GM12878 (cell line): Measurements from ENCODE around the gene AKNA. TPM values are rescaled to one million over a fixed set of nuclear protein-coding genes. Genes with fewer than 3 reads are reported as not detected.

Source experiments
- ATAC-seq: fragments of 200-7000 bp; cut with Tn5 transposase; 3 replicates; pipeline ENCODE4 v1.9.1; 2020; ENCODE audit warnings: mild to moderate bottlenecking, moderate library complexity
- BruUV-seq: library from RNA; stranded (reverse); fragments of 400-500 nt; replicated peaks from 2 replicates; lab custom pipeline; 2021; lab: Mats Ljungman, UMichigan
- CTCF ChIA-PET: fragments of 300-600 bp; sonication (Branson Sonifier 250); formaldehyde crosslinking; extraction: SDS; loops from one replicate; lab custom pipeline; 2021; ENCODE audit warnings: inconsistent platforms; lab: Yijun Ruan, JAX
- POLR2A ChIA-PET: fragments of 350-600 bp; formaldehyde crosslinking; extraction: SDS; loops from one replicate; lab custom pipeline; 2021; ENCODE audit warnings: inconsistent platforms; lab: Charles Lee
- RAD21 ChIA-PET: fragments of 300-600 bp; sonication (Branson Sonifier 250); formaldehyde crosslinking; loops from one replicate; lab custom pipeline; 2023; ENCODE audit warnings: antibody characterized with exemption; ENCODE audit not compliant: unreplicated experiment; lab: Charles Lee
- SMC1A ChIA-PET: fragments of 300-600 bp; sonication (Branson Sonifier 250); formaldehyde crosslinking; loops from one replicate; lab custom pipeline; 2023; ENCODE audit not compliant: unreplicated experiment, uncharacterized antibody; lab: Charles Lee
- DNase-seq: peaks from one replicate; pipeline ENCODE4 v3.0.0-alpha.2; 2011; ENCODE audit warnings: low read depth, low spot score
- FAIRE-seq: peaks from 3 replicates; lab custom pipeline; 2011; peaks lifted over from hg19 to GRCh38; lab: Jason Lieb, UNC
- H2AFZ ChIP-seq: 2 replicates; pipeline ENCODE4 v1.6.0; 2011; ENCODE audit warnings: low read depth, low read length, control low read depth; ENCODE audit not compliant: control insufficient read depth
- H3K27ac ChIP-seq: 2 replicates; pipeline ENCODE4 v1.5.1; 2011; ENCODE audit warnings: control low read depth; ENCODE audit not compliant: control insufficient read depth, insufficient read depth
- H3K27me3 ChIP-seq, 2 experiments: replicated peaks in 1 of 2; 2 replicates each; pipeline versions ENCODE4 v1.6.0 to v1.6.1; 2011; ENCODE audit warnings: low read length in 1 of 2; ENCODE audit not compliant: control insufficient read depth in 2 of 2, insufficient read depth in 2 of 2
- H3K36me3 ChIP-seq, 2 experiments: 2 replicates each; pipeline ENCODE4 v1.5.1; 2011; ENCODE audit warnings: low read length in 1 of 2; ENCODE audit not compliant: control insufficient read depth in 2 of 2, insufficient read depth in 2 of 2
- H3K4me1 ChIP-seq: 2 replicates; pipeline ENCODE4 v1.6.1; 2011; ENCODE audit warnings: mild to moderate bottlenecking, low read length, moderate library complexity, mixed read lengths; ENCODE audit not compliant: control insufficient read depth, insufficient read depth
- H3K4me2 ChIP-seq: 2 replicates; pipeline ENCODE4 v1.6.0; 2011; ENCODE audit warnings: control low read depth; ENCODE audit not compliant: control insufficient read depth, insufficient read depth
- H3K4me3 ChIP-seq: fragments of 200-600 bp; sonication (generic); 2 replicates; pipeline ENCODE4 v1.5.1; 2016
- H3K79me2 ChIP-seq: 2 replicates; pipeline ENCODE4 v1.6.0; 2011; ENCODE audit warnings: low read length; ENCODE audit not compliant: control insufficient read depth, insufficient read depth
- H3K9ac ChIP-seq: 2 replicates; pipeline ENCODE4 v1.8.0; 2011; ENCODE audit warnings: low read length, control low read depth, mixed read lengths; ENCODE audit not compliant: control insufficient read depth, insufficient read depth
- H3K9me3 ChIP-seq: replicated peaks from 3 replicates; pipeline ENCODE4 v1.5.1; 2011; ENCODE audit warnings: mild to moderate bottlenecking, low read length; ENCODE audit not compliant: control insufficient read depth, insufficient read depth
- H4K20me1 ChIP-seq: 2 replicates; pipeline ENCODE4 v1.6.0; 2011; ENCODE audit not compliant: control insufficient read depth, insufficient read depth
- ESRRA ChIP-seq: IDR thresholded peaks from 2 replicates; pipeline ENCODE4 v1.6.1; 2012; ENCODE audit warnings: mild to moderate bottlenecking, low read length, improper control_type of control experiment
- ETV6 ChIP-seq, 2 experiments: fragments of 450-650 bp in 1 of 2; IDR thresholded peaks in 1 of 2; conservative IDR thresholded peaks in 1 of 2; 2 replicates each; pipeline ENCODE4 v1.6.1; 2014; ENCODE audit warnings: antibody characterized with exemption in 1 of 2, borderline replicate concordance in 1 of 2, low read depth in 1 of 2, mild to moderate bottlenecking in 1 of 2, moderate library complexity in 1 of 2
- FOXK2 ChIP-seq: fragments of 450-650 bp; IDR thresholded peaks from 2 replicates; pipeline ENCODE4 v1.6.1; 2017; ENCODE audit warnings: mild to moderate bottlenecking, moderate library complexity
- RBBP5 ChIP-seq: fragments of 200-600 bp; sonication (generic); conservative IDR thresholded peaks from 2 replicates; pipeline ENCODE4 v1.6.1; 2016
- RCOR1 ChIP-seq: conservative IDR thresholded peaks from 2 replicates; pipeline ENCODE4 v1.6.1; 2012; ENCODE audit warnings: low read depth, low read length, improper control_type of control experiment
- SIN3A ChIP-seq: IDR thresholded peaks from 2 replicates; pipeline ENCODE4 v1.6.1; 2012; ENCODE audit warnings: low read depth, low read length, improper control_type of control experiment
- SMARCA5 ChIP-seq: fragments of 450-650 bp; IDR thresholded peaks from 2 replicates; pipeline ENCODE4 v1.6.1; 2017; ENCODE audit warnings: mild to moderate bottlenecking
- SMC3 ChIP-seq: IDR thresholded peaks from 2 replicates; pipeline ENCODE4 v1.6.1; 2011; ENCODE audit warnings: low read length, improper control_type of control experiment, borderline replicate concordance
- ZZZ3 ChIP-seq: IDR thresholded peaks from 2 replicates; pipeline ENCODE4 v1.6.1; 2011; ENCODE audit warnings: low read depth; ENCODE audit not compliant: control insufficient read depth, insufficient read length
- WGBS: methylation state at CpG from one replicate; pipeline ENCODE4 v1.1.6; 2016; ENCODE audit warnings: low lambda C conversion rate; ENCODE audit not compliant: insufficient replicate concordance, insufficient coverage; ENCODE audit errors: missing lambda C conversion rate; 5-methylcytosine and 5-hydroxymethylcytosine counted together
- in situ Hi-C: fragments of 300-500 bp; cut with MboI; formaldehyde crosslinking; loops from 9 replicates; pipeline ENCODE4 v1.14.3; 2018; ENCODE audit warnings: mixed read lengths
- intact Hi-C: fragments of 100-400 bp; cut with micrococcal nuclease; formaldehyde crosslinking; loops from one replicate; pipeline ENCODE4 v1.14.2; 2022; ENCODE audit not compliant: unreplicated experiment
- polyA plus RNA-seq, 11 experiments: library from polyadenylated mRNA; depleted of rRNA in 4 of 11; unstranded in 6 of 11; stranded (reverse) in 5 of 11; fragments of >200 nt; fragmentation: Nextera tagmentation in 4 of 11; fragmentation: Illumina TruSeq in 1 of 11; extraction: Ambion mirVana in 4 of 11; extraction: Trizol in 1 of 11; gene quantifications; 1 replicate in 1 of 11; 2 replicates in 10 of 11; pipeline versions ENCODE4 v1.2.1 to v1.2.3, GENCODE V29; 2011 to 2016; ENCODE audit warnings: inconsistent platforms in 2 of 11, missing spikeins in 2 of 11, low read depth in 1 of 11
- total RNA-seq, 4 experiments: library from RNA; depleted of rRNA in 3 of 4; stranded (reverse); fragments of >200 nt in 3 of 4; fragmentation: Illumina TruSeq in 1 of 4; extraction: Trizol in 1 of 4; gene quantifications; 2 replicates each; pipeline versions ENCODE4 v1.2.1 to v1.2.3, GENCODE V29; 2013 to 2021
- TF ChIP-seq, protein P1 (sequence below): fragments of 450-650 bp; formaldehyde crosslinking; IDR thresholded peaks from 2 replicates; pipeline ENCODE4 v1.4.0; 2020; ENCODE audit warnings: mild to moderate bottlenecking, moderate library complexity
- TF ChIP-seq, protein P2 (sequence below): fragments of 450-650 bp; IDR thresholded peaks from 2 replicates; pipeline ENCODE4 v1.6.1; 2016; ENCODE audit warnings: mild to moderate bottlenecking, moderate library complexity, borderline replicate concordance
- TF ChIP-seq, protein P3 (sequence below): IDR thresholded peaks from 2 replicates; pipeline ENCODE4 v1.6.1; 2011; ENCODE audit warnings: borderline replicate concordance, low read depth, mild to moderate bottlenecking, moderate library complexity, low read length; ENCODE audit not compliant: insufficient read depth, poor library complexity, severe bottlenecking
- TF ChIP-seq, protein P4 (sequence below): fragments of 450-650 bp; IDR thresholded peaks from 2 replicates; pipeline ENCODE4 v1.6.1; 2014; ENCODE audit warnings: mild to moderate bottlenecking

The AKNA gene
- total and polyA plus RNA-seq, 10 of the 15 experiments (the other 5 are each of a cell fraction or from before 2014, with no cell fraction given), result 1.6 to 132 (median 35.3) TPM

DNA sequence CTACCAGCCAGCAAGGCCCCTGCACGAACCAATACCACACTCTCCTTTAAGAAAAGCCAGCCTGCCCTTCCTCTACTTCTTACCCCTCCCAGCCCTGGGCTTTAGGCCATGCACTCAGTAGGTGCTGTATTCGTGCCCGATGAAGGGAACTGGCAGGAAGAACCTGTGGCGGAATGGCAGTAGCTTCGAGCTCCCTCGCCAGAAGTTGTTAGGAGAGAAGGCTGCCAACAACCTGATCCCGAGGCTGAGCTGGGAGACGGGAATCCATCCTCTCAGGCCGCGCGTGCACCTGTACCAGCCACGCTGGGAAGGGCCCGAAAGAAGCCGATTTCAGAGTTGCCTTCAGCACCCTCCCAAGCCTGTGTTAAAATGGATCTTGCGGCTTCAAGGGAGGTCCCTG, 45.3 kb upstream of the AKNA start:
- Histone ChIP-seq H3K27me3 (peaks cover 0 to 4% of the 10 kb centered on the region in 2 experiments; a peak in 1 of 4 replicates), H3K4me2 (no peak overlapping the region), H4K20me1 (no peaks in the 10 kb centered on the region)
- ChIA-PET SMC1A (interaction anchor here (1.0 to 10.1 kb wide), 6 partner anchors 14 to 219 kb away, joined by 3 to 139 read pairs (median 23); partner anchors contain the start of gene WHRN), CTCF (interaction anchor here (0.9 to 8.1 kb wide), 10 partner anchors 10 to 219 kb away, joined by 3 to 104 read pairs (median 4); partner anchors contain the start of gene WHRN), RAD21 (interaction anchor here (0.8 to 6.5 kb wide), 7 partner anchors 27 to 247 kb away, joined by 3 to 49 read pairs (median 4); no protein-coding TSS in a partner anchor)
- no TSS peak for BruUV-seq
- no peak for FAIRE-seq
- TF ChIP-seq SIN3A (no peak), SMARCA5 (no peak), RCOR1 (no peak), ZZZ3 (no peak), ESRRA (no peak), RBBP5 (no peak), FOXK2 (no peak), SMC3 (no peak), ETV6 (conservative IDR thresholded peaks at IDR 0.05 in 1 of 2, IDR thresholded peaks at IDR 0.05 in 1 of 2; ENCODE audit: borderline replicate concordance in 1 of 2, low read depth in 1 of 2) (no peak)
- TF ChIP-seq, protein P1, sequence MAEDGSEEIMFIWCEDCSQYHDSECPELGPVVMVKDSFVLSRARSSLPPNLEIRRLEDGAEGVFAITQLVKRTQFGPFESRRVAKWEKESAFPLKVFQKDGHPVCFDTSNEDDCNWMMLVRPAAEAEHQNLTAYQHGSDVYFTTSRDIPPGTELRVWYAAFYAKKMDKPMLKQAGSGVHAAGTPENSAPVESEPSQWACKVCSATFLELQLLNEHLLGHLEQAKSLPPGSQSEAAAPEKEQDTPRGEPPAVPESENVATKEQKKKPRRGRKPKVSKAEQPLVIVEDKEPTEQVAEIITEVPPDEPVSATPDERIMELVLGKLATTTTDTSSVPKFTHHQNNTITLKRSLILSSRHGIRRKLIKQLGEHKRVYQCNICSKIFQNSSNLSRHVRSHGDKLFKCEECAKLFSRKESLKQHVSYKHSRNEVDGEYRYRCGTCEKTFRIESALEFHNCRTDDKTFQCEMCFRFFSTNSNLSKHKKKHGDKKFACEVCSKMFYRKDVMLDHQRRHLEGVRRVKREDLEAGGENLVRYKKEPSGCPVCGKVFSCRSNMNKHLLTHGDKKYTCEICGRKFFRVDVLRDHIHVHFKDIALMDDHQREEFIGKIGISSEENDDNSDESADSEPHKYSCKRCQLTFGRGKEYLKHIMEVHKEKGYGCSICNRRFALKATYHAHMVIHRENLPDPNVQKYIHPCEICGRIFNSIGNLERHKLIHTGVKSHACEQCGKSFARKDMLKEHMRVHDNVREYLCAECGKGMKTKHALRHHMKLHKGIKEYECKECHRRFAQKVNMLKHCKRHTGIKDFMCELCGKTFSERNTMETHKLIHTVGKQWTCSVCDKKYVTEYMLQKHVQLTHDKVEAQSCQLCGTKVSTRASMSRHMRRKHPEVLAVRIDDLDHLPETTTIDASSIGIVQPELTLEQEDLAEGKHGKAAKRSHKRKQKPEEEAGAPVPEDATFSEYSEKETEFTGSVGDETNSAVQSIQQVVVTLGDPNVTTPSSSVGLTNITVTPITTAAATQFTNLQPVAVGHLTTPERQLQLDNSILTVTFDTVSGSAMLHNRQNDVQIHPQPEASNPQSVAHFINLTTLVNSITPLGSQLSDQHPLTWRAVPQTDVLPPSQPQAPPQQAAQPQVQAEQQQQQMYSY (CRISPR knock-in tag), result no peak
- TF ChIP-seq, protein P2, sequence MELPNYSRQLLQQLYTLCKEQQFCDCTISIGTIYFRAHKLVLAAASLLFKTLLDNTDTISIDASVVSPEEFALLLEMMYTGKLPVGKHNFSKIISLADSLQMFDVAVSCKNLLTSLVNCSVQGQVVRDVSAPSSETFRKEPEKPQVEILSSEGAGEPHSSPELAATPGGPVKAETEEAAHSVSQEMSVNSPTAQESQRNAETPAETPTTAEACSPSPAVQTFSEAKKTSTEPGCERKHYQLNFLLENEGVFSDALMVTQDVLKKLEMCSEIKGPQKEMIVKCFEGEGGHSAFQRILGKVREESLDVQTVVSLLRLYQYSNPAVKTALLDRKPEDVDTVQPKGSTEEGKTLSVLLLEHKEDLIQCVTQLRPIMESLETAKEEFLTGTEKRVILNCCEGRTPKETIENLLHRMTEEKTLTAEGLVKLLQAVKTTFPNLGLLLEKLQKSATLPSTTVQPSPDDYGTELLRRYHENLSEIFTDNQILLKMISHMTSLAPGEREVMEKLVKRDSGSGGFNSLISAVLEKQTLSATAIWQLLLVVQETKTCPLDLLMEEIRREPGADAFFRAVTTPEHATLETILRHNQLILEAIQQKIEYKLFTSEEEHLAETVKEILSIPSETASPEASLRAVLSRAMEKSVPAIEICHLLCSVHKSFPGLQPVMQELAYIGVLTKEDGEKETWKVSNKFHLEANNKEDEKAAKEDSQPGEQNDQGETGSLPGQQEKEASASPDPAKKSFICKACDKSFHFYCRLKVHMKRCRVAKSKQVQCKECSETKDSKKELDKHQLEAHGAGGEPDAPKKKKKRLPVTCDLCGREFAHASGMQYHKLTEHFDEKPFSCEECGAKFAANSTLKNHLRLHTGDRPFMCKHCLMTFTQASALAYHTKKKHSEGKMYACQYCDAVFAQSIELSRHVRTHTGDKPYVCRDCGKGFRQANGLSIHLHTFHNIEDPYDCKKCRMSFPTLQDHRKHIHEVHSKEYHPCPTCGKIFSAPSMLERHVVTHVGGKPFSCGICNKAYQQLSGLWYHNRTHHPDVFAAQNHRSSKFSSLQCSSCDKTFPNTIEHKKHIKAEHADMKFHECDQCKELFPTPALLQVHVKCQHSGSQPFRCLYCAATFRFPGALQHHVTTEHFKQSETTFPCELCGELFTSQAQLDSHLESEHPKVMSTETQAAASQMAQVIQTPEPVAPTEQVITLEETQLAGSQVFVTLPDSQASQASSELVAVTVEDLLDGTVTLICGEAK, result no peak
- TF ChIP-seq, protein P3, sequence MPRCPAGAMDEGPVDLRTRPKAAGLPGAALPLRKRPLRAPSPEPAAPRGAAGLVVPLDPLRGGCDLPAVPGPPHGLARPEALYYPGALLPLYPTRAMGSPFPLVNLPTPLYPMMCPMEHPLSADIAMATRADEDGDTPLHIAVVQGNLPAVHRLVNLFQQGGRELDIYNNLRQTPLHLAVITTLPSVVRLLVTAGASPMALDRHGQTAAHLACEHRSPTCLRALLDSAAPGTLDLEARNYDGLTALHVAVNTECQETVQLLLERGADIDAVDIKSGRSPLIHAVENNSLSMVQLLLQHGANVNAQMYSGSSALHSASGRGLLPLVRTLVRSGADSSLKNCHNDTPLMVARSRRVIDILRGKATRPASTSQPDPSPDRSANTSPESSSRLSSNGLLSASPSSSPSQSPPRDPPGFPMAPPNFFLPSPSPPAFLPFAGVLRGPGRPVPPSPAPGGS, result no peak
- TF ChIP-seq, protein P4, sequence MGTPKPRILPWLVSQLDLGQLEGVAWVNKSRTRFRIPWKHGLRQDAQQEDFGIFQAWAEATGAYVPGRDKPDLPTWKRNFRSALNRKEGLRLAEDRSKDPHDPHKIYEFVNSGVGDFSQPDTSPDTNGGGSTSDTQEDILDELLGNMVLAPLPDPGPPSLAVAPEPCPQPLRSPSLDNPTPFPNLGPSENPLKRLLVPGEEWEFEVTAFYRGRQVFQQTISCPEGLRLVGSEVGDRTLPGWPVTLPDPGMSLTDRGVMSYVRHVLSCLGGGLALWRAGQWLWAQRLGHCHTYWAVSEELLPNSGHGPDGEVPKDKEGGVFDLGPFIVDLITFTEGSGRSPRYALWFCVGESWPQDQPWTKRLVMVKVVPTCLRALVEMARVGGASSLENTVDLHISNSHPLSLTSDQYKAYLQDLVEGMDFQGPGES, result no peak
- TF ChIP-seq, all 136 proteins: peak for 0
- H3K4me3 ChIP-seq, result no peak overlapping the region
- no peaks in the 10 kb centered on the region for H3K79me2 ChIP-seq
- DNase-seq, result no peak
- no peak overlapping the region for H2AFZ ChIP-seq
- no peak overlapping the region for H3K27ac ChIP-seq
- no peaks in the 10 kb centered on the region; a peak in 1 of 4 replicates for H3K36me3 ChIP-seq
- in situ Hi-C loops, result no loop called here
- H3K9ac ChIP-seq, result no peak overlapping the region
- intact Hi-C loops, result no loop called here
- H3K4me1 ChIP-seq, result no peaks in the 10 kb centered on the region
- WGBS, result 66% methylated on average over 15 of the region's 15 CpGs
- POLR2A ChIA-PET, result no interaction called here
- no peak for ATAC-seq
- no peaks in the 10 kb centered on the region for H3K9me3 ChIP-seq
